Skeletal muscle satellite cell (primary cell): ENCODE results near the gene WDSUB1.

Source experiments
- H3K27me3 ChIP-seq: 2 replicates; pipeline ENCODE4 v1.7.0; 2013; ENCODE audit warnings: low read length; ENCODE audit not compliant: control insufficient read depth, insufficient read depth
- H3K36me3 ChIP-seq: 2 replicates; pipeline ENCODE4 v1.7.0; 2013; ENCODE audit warnings: mild to moderate bottlenecking, control low read depth, low read length; ENCODE audit not compliant: insufficient read depth
- H3K4me1 ChIP-seq: 2 replicates; pipeline ENCODE4 v1.7.0; 2013; ENCODE audit warnings: low read length; ENCODE audit not compliant: control insufficient read depth, insufficient read depth
- H3K4me2 ChIP-seq: 2 replicates; pipeline ENCODE4 v1.7.0; 2013; ENCODE audit warnings: mild to moderate bottlenecking, low read length
- H3K4me3 ChIP-seq: 2 replicates; pipeline ENCODE4 v1.7.0; 2013; ENCODE audit warnings: low read length
- H3K9ac ChIP-seq: 2 replicates; pipeline ENCODE4 v1.7.0; 2013; ENCODE audit warnings: mild to moderate bottlenecking, low read depth, low read length, moderate library complexity
- H3K9me3 ChIP-seq: replicated peaks from 2 replicates; pipeline ENCODE4 v1.7.0; 2013; ENCODE audit warnings: mild to moderate bottlenecking, control low read depth, low read length

The WDSUB1 gene

GRCh38 chr2:159217676-159218075, 68.8 kb downstream of the WDSUB1 start:
- no peak overlapping the region for H3K4me3 ChIP-seq
- no peaks in the 10 kb centered on the region for H3K4me1 ChIP-seq
- no peaks in the 10 kb centered on the region for H3K27me3 ChIP-seq
- no peak overlapping the region for H3K9ac ChIP-seq
- H3K36me3 ChIP-seq, result peaks cover 18% of the 10 kb centered on the region
- H3K4me2 ChIP-seq, result no peak overlapping the region
- no peaks in the 10 kb centered on the region for H3K9me3 ChIP-seq

- Histone ChIP-seq H3K27me3 (no peaks in the 10 kb centered on the region), H3K9ac (no peak overlapping the region), H3K36me3 (peaks cover 18% of the 10 kb centered on the region), H3K9me3 (no peaks in the 10 kb centered on the region), H3K4me1 (peaks cover 11% of the 10 kb centered on the region), H3K4me2 (no peak overlapping the region), H3K4me3 (no peak overlapping the region)
Observed at GRCh38 chr2:159215116-159215515, 71.4 kb downstream of the WDSUB1 start.

GRCh38 chr2:159214325-159214865, 72.1 kb downstream of the WDSUB1 start:
- Histone ChIP-seq H3K9me3 (no peaks in the 10 kb centered on the region), H3K9ac (no peak overlapping the region), H3K4me2 (no peak overlapping the region), H3K36me3 (peaks cover 12% of the 10 kb centered on the region), H3K4me3 (no peak overlapping the region), H3K27me3 (no peaks in the 10 kb centered on the region), H3K4me1 (peaks cover 11% of the 10 kb centered on the region)

- Histone ChIP-seq H3K4me2 (no peak overlapping the region), H3K4me3 (no peak overlapping the region), H3K27me3 (no peaks in the 10 kb centered on the region), H3K9me3 (no peaks in the 10 kb centered on the region), H3K36me3 (peaks cover 11% of the 10 kb centered on the region), H3K4me1 (peaks cover 11% of the 10 kb centered on the region), H3K9ac (no peak overlapping the region)
Observed at GRCh38 chr2:159213296-159213695, 73.2 kb downstream of the WDSUB1 start.

GRCh38 chr2:159211447-159212396, 74.8 kb downstream of the WDSUB1 start:
- Histone ChIP-seq H3K27me3 (no peaks in the 10 kb centered on the region), H3K4me3 (no peak overlapping the region), H3K4me2 (peak overlapping the region; percentile 43), H3K4me1 (peaks cover 11% of the 10 kb centered on the region), H3K9ac (no peak overlapping the region), H3K9me3 (no peaks in the 10 kb centered on the region), H3K36me3 (peaks cover 9% of the 10 kb centered on the region)

GRCh38 chr2:159209341-159210306, 76.9 kb downstream of the WDSUB1 start:
- Histone ChIP-seq H3K4me1 (peaks cover 11% of the 10 kb centered on the region), H3K36me3 (peaks cover 7% of the 10 kb centered on the region), H3K4me3 (no peak overlapping the region), H3K9me3 (no peaks in the 10 kb centered on the region), H3K9ac (no peak overlapping the region), H3K27me3 (no peaks in the 10 kb centered on the region), H3K4me2 (no peak overlapping the region)

- H3K4me3 ChIP-seq, result no peak overlapping the region
- H3K27me3 ChIP-seq, result no peaks in the 10 kb centered on the region
- H3K9ac ChIP-seq, result no peak overlapping the region
- H3K4me2 ChIP-seq, result no peak overlapping the region
- H3K36me3 ChIP-seq, result peaks cover 2% of the 10 kb centered on the region
- H3K9me3 ChIP-seq, result no peaks in the 10 kb centered on the region
- peaks cover 11% of the 10 kb centered on the region for H3K4me1 ChIP-seq
Observed at GRCh38 chr2:159208438-159208837, 78.1 kb downstream of the WDSUB1 start.

GRCh38 chr2:159206736-159207380, 79.6 kb downstream of the WDSUB1 start:
- Histone ChIP-seq H3K9ac (no peak overlapping the region), H3K4me1 (peaks cover 22% of the 10 kb centered on the region), H3K27me3 (no peaks in the 10 kb centered on the region), H3K4me2 (no peak overlapping the region), H3K9me3 (no peaks in the 10 kb centered on the region), H3K4me3 (no peak overlapping the region), H3K36me3 (peaks cover 2% of the 10 kb centered on the region)

GRCh38 chr2:159204381-159205144, 81.9 kb downstream of the WDSUB1 start:
- Histone ChIP-seq H3K9me3 (no peaks in the 10 kb centered on the region), H3K4me2 (no peak overlapping the region), H3K4me3 (no peak overlapping the region), H3K9ac (no peak overlapping the region), H3K4me1 (peaks cover 15% of the 10 kb centered on the region), H3K36me3 (peaks cover 2% of the 10 kb centered on the region), H3K27me3 (no peaks in the 10 kb centered on the region)

- H3K4me3 ChIP-seq, result no peak overlapping the region
- peaks cover 15% of the 10 kb centered on the region for H3K4me1 ChIP-seq
- no peaks in the 10 kb centered on the region for H3K9me3 ChIP-seq
- H3K4me2 ChIP-seq, result peak overlapping the region; percentile 23
- H3K9ac ChIP-seq, result peak overlapping the region; percentile 19
- no peaks in the 10 kb centered on the region for H3K27me3 ChIP-seq
- peaks cover 8% of the 10 kb centered on the region for H3K36me3 ChIP-seq
Observed at GRCh38 chr2:159202568-159203071, 83.9 kb downstream of the WDSUB1 start.
